NCI-H510A (cell line): ENCODE measurements around the gene SOD3.

Experiments
- DNase-seq: peaks from one replicate; lab custom pipeline; 2025; lab: John Stamatoyannopoulos, UW

Gene SOD3

DNA sequence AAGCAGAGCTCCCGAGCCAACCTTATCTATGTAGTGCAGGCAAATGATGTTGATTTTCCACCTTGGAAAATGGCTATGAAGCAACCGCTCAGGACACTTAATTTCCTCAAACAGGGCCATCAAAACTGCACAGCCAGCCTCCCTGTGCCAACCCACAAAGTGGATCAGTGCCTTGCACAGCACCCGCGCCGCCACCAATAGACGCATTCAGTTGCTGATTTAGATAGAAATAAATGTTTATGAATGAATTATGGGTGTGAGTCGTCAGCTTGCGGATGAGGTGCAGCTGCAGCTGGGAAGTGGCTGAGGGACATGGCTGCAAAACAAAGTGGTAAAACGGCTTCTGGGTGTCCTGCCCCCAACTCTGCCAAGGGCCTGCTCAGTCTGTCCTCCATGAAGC lies 47.0 kb downstream of the SOD3 start:
- no peak for DNase-seq

DNA sequence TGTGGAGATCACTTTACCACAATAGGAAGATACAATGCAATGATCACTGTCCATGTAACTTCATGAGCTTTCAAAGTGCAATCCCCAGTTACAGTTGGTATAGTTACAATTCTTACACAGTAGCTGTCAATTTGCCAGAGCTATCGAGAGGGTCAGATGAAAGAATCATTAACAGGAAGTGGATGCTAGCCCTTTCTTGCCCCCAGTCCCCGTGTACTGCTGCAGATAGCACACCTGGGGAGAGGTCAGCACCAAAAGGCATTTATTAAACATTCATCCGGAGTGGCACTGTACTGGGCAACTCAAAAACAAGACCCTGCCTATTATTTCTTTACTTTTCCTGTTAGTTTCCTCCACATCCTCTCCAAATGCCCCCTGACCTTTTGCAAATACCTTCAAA lies 47.7 kb downstream of the SOD3 start:
- no peak for DNase-seq

DNA sequence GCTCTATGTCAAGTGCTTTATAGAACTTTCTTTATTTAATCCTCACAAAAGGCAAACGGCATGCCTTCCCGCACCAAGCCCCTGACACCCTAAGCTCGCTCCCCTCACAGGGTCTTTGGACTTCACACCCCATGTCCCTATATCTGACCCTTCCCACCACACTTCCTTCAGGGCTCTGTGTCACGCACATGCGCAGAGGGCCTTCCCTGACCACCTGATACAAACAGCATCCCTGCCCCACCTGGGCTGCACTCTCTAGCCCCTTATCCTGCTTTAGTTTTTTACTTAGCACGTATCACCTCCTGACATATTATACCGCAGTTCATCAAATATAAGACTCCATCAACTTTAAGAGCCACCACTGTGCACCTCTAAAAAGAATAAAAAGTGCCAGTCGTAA lies 49.8 kb downstream of the SOD3 start:
- DNase-seq = no peak

DNA sequence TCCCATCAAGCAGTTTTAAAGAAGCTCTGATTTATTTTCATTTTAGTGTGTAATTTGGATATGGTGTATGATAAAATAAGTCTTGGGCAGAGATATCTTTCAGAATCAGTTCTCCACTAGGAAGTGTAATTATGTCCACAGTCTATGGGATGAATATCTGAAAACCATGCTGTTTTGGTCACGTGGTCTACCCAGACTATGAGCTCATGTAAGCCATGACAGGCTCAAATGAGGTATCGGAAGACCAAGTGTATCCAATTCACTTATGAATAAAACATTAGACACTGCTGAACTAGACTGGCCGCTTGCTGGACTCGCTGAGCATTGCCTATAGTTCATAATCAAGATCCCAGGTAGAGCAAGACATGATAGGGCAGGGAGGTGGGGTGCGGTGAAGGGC lies 50.5 kb downstream of the SOD3 start:
- DNase-seq = no peak

DNA sequence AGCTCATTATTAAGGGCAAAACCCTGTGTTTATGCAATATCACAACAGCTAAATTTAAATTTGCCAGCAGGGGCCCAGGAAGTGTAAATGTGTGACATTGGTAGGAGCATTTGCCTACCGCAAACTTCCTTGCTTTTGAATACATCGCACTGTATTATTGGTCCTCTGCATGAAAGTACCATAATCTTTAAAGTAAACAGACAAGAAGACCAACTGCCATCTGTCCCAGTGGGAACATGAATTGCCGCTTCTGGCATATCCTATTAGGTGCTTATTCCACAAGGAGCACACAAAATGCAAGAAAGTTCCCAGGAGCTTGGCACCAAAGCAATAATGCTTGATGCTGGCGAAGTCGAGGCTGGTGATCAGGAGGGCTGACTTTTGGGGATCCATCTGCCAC lies 51.3 kb downstream of the SOD3 start:
- no peak for DNase-seq

DNA sequence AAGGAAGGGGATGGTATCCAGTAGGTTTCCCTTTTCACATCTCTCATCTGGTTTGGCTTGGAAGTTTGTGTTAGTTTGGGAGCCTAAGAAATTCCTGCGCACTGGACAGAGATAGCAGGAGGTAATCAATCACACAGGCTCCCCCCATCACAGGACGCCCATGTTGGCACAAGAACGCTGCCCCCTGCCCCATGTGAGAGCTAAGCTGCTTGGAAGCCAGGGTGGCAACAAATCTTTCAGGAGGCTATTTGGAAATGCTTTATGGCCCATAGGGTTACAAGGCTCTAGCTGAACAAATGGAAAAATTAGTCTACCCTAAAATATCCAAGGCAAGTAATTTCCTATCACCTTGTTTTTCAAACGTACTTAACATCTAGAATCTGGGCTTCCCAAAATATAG lies 54.0 kb downstream of the SOD3 start:
- no peak for DNase-seq

DNA sequence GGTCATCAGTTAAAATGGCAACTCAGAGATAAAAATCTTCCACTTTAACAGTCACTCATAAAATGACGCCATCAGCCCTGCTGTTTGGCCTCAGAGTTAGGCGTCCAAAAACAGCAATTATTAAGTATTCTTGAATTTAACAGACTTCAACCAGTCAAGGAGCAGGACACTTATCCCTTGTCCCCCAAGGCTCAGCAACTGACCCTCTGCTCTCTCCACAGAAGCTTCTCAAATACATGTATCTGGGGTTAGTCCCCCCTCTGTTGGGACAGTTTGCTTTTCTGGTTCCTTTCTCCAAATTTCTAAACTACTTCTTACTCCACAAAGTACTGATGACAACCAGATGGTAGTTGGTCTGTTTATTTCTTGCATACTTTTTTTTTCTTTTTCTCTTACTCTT lies 54.4 kb downstream of the SOD3 start:
- DNase-seq = no peak
